HG02938 (cell line): ENCODE measurements around the gene PMS1.
"Not testable (repeated sequence)": the region's sequence is repeated elsewhere in the genome, so short reads cannot be mapped to it uniquely, and the experiment has no call there.

Source experiments
- ATAC-seq: cut with Tn5 transposase; IDR thresholded peaks from one replicate; pipeline ENCODE4 v1.9.1; 2021; ENCODE audit warnings: mild to moderate bottlenecking, moderate library complexity; ENCODE audit not compliant: unreplicated experiment

Gene PMS1

GRCh38 chr2:189803431-189803830 lies 19.2 kb downstream of the PMS1 start:
- no peak for ATAC-seq

- ATAC-seq = no peak
Observed at GRCh38 chr2:189818249-189819038, 34.2 kb downstream of the PMS1 start.

GRCh38 chr2:189819297-189819704 lies 35.1 kb downstream of the PMS1 start:
- no peak for ATAC-seq

- ATAC-seq = no peak
Observed at GRCh38 chr2:189821953-189822748, 37.9 kb downstream of the PMS1 start.

GRCh38 chr2:189824694-189825396 lies 40.6 kb downstream of the PMS1 start:
- no peak for ATAC-seq

GRCh38 chr2:189826039-189826438 lies 41.8 kb downstream of the PMS1 start:
- ATAC-seq = no peak

DNA sequence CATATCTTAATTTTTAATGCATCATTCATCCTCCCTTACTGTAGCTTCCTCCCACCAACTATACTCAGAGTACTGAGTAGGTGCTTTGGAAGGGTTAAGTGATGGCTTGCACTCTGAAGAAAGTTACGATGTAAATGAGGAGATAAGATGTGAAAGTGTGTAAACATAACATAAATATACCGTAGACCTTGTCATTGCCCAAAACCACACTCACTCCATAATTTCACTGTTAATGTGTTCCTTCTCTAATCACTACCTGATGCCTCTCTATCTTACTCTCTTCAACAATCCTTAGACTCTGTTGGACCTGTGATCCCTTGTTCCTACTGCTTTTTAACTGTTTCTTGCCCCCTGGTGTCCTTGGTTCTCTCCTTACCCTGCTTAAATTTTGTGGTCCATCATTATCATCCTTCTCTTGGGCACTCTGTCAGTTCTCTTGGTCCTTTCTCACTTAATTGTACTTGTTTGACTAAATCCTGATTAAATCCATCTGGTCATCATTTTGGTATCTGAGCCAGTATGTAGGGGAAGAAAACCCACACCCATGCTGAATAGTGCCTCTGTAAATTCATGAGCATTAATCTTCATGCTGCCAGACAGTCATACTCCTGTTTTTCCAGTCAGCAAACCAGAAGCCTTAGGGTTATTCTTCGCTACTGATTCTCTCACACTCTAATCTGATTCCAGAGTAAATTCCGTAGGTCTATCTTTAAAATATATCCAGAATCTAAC lies 45.0 kb downstream of the PMS1 start:
- ATAC-seq = no peak

- ATAC-seq = no peak
Observed at GRCh38 chr2:189830510-189830909, 46.3 kb downstream of the PMS1 start.

DNA sequence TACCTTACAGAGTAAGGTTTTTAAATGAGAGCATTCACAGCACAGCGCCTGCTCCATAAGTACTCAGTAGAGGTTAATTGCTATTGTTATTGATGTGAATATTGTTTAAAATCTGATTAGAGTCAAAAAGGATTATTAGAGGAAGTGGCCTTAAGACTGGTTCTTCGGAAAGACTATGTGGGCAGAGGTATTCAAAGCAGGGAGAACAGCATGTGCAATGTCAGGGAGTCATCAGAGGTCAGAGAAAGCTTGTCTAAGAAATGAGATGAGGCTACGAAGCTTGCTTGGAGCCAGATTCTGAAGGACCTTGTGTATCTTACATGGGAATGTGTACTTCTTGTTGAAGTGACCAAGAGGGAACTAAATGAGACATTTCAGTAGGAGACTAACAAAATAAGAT lies 49.8 kb downstream of the PMS1 start:
- ATAC-seq = no peak

DNA sequence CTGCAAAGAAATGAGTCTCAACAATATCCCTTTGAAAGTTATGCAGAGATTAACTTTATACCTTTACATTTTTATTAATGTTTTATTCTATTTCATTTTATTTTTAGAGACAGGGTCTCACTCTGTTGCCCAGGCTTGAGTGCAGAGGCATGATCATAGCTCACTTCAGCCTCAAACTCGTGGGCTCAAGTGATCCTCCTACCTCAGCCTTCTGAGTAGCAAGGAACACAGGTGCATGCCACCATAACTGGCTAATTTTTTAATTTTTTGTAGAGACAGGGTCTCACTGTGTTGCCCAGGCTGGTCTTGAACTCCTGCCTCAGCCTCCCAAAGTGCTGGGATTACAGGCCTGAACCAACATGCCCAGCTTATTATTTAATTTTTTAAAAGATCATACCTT lies 50.4 kb downstream of the PMS1 start:
- not testable (repeated sequence) for ATAC-seq

DNA sequence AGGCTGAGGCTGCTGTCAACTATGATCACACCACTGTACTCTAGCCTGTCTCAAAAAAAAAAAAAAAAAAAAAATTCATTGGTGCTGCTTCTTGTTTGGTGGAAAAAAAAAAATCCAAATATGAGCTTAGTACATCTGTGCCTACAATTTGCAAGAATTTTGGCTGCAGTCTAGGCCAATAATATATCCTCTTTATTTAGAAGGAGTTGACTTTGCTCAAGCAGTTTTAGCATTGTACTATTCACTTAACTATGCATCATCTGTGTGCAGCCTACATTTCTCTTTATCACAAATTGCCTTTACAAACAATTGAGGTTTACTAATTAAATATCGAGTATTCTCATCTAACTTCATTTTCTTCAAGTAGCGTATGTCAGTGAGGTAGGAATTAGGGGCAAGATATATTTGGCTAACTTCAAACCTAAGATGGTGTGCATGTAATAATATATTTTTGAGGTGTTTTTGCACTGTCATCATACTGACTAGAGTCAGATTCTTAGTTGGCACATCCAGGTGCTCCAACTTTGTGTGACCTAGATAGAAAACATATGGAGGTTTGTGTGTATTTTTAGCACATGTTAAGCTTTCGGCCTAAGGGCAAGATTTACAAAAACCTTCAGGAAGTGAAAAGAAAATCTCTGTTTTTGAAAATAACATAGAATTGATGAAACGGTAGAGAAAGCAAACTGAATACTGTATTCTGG lies 51.8 kb downstream of the PMS1 start:
- ATAC-seq = no peak

DNA sequence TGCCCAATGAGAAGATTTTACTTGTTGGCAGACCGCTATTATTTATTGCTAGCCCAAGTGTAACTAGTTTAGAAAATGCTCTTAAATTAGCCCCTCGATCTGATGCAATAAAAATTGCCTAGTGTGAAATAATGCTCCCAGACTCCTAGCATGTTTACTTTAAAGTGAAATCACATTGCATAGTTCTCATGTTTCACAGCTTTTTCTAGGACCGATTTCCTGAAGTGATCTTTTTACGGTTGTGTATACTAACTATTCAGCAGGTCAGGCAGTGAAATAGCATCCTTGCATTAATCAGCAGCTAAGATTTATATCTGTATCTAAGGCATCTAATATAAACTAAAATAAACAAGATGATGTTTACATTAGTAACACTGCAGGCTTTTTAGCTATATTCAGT lies 52.4 kb downstream of the PMS1 start:
- no peak for ATAC-seq

DNA sequence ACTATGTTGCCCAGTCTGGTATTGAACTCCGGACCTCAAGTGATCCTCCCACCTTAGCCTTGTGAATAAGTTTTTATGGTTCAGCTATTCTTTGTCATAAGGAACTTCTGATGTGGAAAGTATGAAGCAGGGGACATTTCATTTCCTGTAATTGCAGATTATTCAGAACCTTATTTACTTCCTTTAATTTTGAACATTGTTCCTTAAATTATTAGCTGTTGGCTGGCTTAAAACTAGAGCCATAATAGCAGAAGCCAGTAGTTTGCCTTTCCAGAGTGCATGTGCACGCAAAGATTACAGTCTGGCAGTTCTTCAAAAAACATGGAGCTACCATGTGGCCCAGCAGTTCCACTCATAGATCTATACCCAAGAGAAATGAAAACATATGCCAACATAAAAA lies 53.1 kb downstream of the PMS1 start:
- ATAC-seq = no peak

- no peak for ATAC-seq
Observed at GRCh38 chr2:189841019-189841418, 56.8 kb downstream of the PMS1 start.

DNA sequence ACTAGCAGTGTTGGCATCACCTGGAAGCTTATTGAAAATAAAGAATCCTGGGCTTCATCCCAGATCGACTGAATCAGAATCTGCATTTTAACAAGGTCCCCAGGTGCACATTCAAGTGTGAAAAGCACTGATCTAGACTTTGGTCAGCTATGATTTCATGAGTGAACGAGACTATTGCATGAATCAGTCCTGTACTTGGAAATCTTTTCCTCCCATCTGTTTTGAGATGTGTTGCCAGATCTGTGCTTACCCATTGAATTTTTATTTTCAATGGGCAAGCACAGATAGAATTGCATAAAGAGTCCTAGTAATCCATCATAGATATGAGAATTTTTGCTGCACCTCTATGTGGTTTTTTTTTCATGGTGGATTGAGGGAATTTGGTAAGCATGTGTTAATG lies 64.0 kb downstream of the PMS1 start:
- ATAC-seq = no peak

- ATAC-seq = no peak
Observed at GRCh38 chr2:189849550-189849949, 65.3 kb downstream of the PMS1 start.

DNA sequence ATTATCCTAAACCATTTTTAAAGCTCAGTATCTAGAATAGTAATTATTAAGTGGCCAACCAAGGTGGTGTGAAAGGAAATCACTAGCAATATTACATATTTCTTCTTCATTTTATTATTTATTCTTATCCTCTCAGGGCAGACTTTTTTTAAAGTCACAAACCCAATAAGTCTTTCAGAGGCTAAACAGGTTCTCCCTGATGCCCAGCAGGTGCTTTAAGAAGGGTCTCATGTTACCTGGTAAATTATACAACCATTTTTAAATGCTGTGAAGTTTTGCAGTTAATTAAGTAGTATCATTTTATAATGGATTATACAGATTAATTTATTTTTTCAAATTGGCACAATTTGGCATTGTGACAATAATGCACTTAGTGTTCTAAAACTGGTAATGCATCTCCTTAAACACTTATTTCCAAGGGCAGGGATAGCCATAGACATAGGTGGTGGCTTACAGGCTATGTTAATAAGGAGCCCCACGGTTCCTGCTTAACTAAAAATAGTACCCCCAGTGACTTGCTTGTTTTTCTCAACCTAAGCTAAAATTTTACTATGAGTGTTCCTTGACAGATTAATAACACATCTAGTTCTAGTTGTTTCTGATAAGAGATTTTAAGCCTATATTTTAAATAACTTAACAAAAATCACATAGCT lies 67.0 kb downstream of the PMS1 start:
- ATAC-seq = no peak

- ATAC-seq = no peak
Observed at GRCh38 chr2:189854187-189854586, 69.9 kb downstream of the PMS1 start.

- ATAC-seq = no peak
Observed at GRCh38 chr2:189854940-189855339, 70.7 kb downstream of the PMS1 start.

DNA sequence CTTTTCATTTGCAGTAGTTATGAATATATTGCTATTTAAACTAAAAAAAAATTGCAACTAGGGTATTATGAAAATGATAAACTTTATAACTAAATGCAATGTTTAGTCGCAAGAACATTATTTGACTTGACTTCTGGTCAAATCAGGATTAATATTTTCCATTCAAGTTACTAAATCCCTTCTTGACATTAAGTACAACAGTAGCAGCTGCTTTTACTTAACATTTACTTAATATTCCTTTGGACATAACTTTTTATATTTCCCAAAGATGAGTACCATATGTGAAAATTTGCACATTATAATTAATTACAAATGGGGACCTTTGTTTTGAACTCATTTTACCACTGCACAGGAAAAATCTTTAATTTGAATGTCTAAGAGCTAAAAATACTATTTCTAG lies 74.0 kb downstream of the PMS1 start:
- ATAC-seq = no peak
